HepG2 (cell line): ENCODE data around the gene MAGI1. TPM values are rescaled to one million over a fixed set of nuclear protein-coding genes. Genes with fewer than 3 reads are reported as not detected.

Source experiments
- AGO2 ChIP-seq: fragments of 200-400 bp; formaldehyde crosslinking; optimal IDR thresholded peaks from 2 replicates; pipeline ENCODE3; 2017; ENCODE audit warnings: mild to moderate bottlenecking, low read depth, low read length, moderate library complexity
- EED ChIP-seq: sonication (generic); formaldehyde crosslinking; IDR thresholded peaks from 2 replicates; pipeline ENCODE4 v1.5.0; 2020; ENCODE audit warnings: mild to moderate bottlenecking, missing genetic modification reagents
- HNRNPL ChIP-seq: fragments of 200-400 bp; formaldehyde crosslinking; IDR thresholded peaks from 2 replicates; pipeline ENCODE4 v1.6.1; 2017; ENCODE audit warnings: mild to moderate bottlenecking, low read depth, low read length
- HOXD1 ChIP-seq: sonication (generic); formaldehyde crosslinking; IDR thresholded peaks from 2 replicates; pipeline ENCODE4 v1.5.0; 2020; ENCODE audit warnings: missing genetic modification reagents
- JUNB ChIP-seq: sonication (generic); formaldehyde crosslinking; IDR thresholded peaks from 2 replicates; pipeline ENCODE4 v1.8.0; 2022; ENCODE audit warnings: missing genetic modification reagents, mild to moderate bottlenecking, borderline replicate concordance
- MXI1 ChIP-seq: IDR thresholded peaks from 3 replicates; pipeline ENCODE4 v1.6.1; 2012; ENCODE audit warnings: low read depth, low read length, inconsistent platforms, borderline replicate concordance
- NONO ChIP-seq, 2 experiments: fragments of 450-650 bp in 1 of 2; sonication (generic) in 1 of 2; formaldehyde crosslinking in 1 of 2; IDR thresholded peaks in 1 of 2; conservative IDR thresholded peaks in 1 of 2; 2 replicates each; pipeline versions ENCODE4 v1.6.1 to v1.8.0; 2017 to 2022; ENCODE audit warnings: mild to moderate bottlenecking in 1 of 2, missing genetic modification reagents in 1 of 2, moderate library complexity in 1 of 2
- RELA ChIP-seq: sonication (generic); formaldehyde crosslinking; IDR thresholded peaks from 2 replicates; pipeline ENCODE4 v1.4.0; 2020; ENCODE audit warnings: missing genetic modification reagents
- TBX3 ChIP-seq: fragments of 450-650 bp; IDR thresholded peaks from 2 replicates; pipeline ENCODE4 v1.6.1; 2017; ENCODE audit warnings: antibody characterized with exemption, mild to moderate bottlenecking, inconsistent platforms, borderline replicate concordance
- TSC22D2 ChIP-seq: sonication (generic); formaldehyde crosslinking; IDR thresholded peaks from 2 replicates; pipeline ENCODE4 v1.5.1; 2020; ENCODE audit warnings: missing genetic modification reagents, mild to moderate bottlenecking, borderline replicate concordance
- YY1 ChIP-seq: IDR thresholded peaks from 2 replicates; pipeline ENCODE4 v1.6.1; 2011; ENCODE audit warnings: low read length, low read depth, moderate library complexity, mild to moderate bottlenecking; ENCODE audit not compliant: insufficient read depth, insufficient replicate concordance
- ZBTB38 ChIP-seq: sonication (generic); formaldehyde crosslinking; IDR thresholded peaks from 2 replicates; pipeline ENCODE4 v1.5.1; 2020; ENCODE audit warnings: mild to moderate bottlenecking, missing genetic modification reagents
- ZBTB8A ChIP-seq: sonication (generic); formaldehyde crosslinking; IDR thresholded peaks from 2 replicates; pipeline ENCODE4 v1.4.0; 2020; ENCODE audit warnings: mild to moderate bottlenecking, low read depth, missing genetic modification reagents, borderline replicate concordance
- ZNF720 ChIP-seq: sonication (generic); formaldehyde crosslinking; IDR thresholded peaks from 2 replicates; pipeline ENCODE4 v1.4.0; 2020; ENCODE audit warnings: missing genetic modification reagents
- polyA plus RNA-seq, 8 experiments: library from polyadenylated mRNA; depleted of rRNA in 3 of 8; stranded (reverse) in 7 of 8; unstranded in 1 of 8; fragments of >200 nt; fragmentation: Illumina TruSeq in 4 of 8; extraction: Trizol in 4 of 8; gene quantifications; 2 replicates each; pipeline versions ENCODE4 v1.2.1 to v1.2.3, GENCODE V29; 2011 to 2016; ENCODE audit warnings: low read depth in 4 of 8, missing spikeins in 1 of 8, mixed read lengths in 1 of 8; ENCODE audit not compliant: insufficient read depth in 1 of 8
- total RNA-seq, 5 experiments: library from RNA; depleted of rRNA; stranded (reverse); fragments of >200 nt; fragmentation: Illumina TruSeq; extraction: Trizol; gene quantifications; 2 replicates each; pipeline ENCODE4 v1.2.3, GENCODE V29; 2016; ENCODE audit warnings: low read depth in 1 of 5
- TF ChIP-seq, protein P1 (sequence below): sonication (generic); formaldehyde crosslinking; conservative IDR thresholded peaks from 2 replicates; pipeline ENCODE4 v1.4.0; 2020; ENCODE audit warnings: missing genetic modification reagents
- TF ChIP-seq, protein P2 (sequence below): sonication (generic); formaldehyde crosslinking; IDR thresholded peaks from 2 replicates; pipeline ENCODE4 v1.4.0; 2020; ENCODE audit warnings: mild to moderate bottlenecking, missing genetic modification reagents, borderline replicate concordance
- TF ChIP-seq, protein P3 (sequence below): sonication (generic); formaldehyde crosslinking; IDR thresholded peaks from 2 replicates; pipeline ENCODE4 v1.8.0; 2022; ENCODE audit warnings: missing genetic modification reagents, mild to moderate bottlenecking, borderline replicate concordance

Gene MAGI1
- total and polyA plus RNA-seq, 2 of the 13 experiments (the other 11 are each of a cell fraction or from before 2014, with no cell fraction given): 22.2 to 26.0 TPM

DNA sequence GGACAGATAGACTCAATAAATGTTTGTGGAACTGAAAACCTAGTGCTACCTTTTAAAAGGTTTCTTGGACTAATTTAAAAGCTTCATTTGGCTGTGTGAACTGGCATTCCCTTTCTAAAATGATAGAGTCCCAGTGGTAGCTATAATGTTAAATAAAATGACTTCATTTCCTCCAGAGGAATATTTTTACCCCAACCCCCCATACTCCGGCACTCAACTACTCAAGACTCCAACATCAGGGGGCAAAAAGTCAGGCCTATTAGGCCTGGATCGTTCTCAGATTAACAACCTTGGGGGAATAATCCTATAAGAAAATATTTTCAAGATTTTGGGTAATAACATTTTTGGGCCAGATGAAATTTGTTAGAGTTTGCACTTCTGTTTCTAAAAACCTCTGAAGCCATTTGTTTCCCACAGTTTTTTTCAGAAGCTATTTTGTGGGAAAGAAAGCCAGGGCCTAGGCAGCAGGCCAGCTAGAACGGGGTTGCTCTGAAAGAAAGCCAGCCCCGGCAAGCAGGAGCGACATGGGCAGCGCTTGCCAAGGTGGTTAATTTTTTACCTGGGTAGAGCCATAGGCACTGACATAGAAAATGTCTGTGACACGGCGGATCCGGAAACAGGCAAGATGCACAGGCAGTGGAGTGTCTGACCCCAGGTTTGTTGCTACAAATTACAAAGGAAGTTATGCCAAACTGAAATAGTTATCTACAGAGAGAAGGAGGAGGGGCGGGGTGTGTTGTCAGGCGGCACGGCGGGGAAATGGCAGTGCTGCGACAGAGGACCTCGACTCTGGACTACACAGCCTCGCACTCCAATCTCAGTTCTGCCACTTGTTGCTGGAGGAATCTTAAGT, 84.6 kb downstream of the MAGI1 start (continued):
- no peak for TF ChIP-seq EED (CRISPR knock-in tag)
- TF ChIP-seq ZNF720 (CRISPR knock-in tag): no peak
- TF ChIP-seq, protein P1, sequence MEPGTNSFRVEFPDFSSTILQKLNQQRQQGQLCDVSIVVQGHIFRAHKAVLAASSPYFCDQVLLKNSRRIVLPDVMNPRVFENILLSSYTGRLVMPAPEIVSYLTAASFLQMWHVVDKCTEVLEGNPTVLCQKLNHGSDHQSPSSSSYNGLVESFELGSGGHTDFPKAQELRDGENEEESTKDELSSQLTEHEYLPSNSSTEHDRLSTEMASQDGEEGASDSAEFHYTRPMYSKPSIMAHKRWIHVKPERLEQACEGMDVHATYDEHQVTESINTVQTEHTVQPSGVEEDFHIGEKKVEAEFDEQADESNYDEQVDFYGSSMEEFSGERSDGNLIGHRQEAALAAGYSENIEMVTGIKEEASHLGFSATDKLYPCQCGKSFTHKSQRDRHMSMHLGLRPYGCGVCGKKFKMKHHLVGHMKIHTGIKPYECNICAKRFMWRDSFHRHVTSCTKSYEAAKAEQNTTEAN (CRISPR knock-in tag): no peak
- no peak for TF ChIP-seq ZBTB38 (CRISPR knock-in tag)
- no peak for TF ChIP-seq TSC22D2
- TF ChIP-seq, protein P2, sequence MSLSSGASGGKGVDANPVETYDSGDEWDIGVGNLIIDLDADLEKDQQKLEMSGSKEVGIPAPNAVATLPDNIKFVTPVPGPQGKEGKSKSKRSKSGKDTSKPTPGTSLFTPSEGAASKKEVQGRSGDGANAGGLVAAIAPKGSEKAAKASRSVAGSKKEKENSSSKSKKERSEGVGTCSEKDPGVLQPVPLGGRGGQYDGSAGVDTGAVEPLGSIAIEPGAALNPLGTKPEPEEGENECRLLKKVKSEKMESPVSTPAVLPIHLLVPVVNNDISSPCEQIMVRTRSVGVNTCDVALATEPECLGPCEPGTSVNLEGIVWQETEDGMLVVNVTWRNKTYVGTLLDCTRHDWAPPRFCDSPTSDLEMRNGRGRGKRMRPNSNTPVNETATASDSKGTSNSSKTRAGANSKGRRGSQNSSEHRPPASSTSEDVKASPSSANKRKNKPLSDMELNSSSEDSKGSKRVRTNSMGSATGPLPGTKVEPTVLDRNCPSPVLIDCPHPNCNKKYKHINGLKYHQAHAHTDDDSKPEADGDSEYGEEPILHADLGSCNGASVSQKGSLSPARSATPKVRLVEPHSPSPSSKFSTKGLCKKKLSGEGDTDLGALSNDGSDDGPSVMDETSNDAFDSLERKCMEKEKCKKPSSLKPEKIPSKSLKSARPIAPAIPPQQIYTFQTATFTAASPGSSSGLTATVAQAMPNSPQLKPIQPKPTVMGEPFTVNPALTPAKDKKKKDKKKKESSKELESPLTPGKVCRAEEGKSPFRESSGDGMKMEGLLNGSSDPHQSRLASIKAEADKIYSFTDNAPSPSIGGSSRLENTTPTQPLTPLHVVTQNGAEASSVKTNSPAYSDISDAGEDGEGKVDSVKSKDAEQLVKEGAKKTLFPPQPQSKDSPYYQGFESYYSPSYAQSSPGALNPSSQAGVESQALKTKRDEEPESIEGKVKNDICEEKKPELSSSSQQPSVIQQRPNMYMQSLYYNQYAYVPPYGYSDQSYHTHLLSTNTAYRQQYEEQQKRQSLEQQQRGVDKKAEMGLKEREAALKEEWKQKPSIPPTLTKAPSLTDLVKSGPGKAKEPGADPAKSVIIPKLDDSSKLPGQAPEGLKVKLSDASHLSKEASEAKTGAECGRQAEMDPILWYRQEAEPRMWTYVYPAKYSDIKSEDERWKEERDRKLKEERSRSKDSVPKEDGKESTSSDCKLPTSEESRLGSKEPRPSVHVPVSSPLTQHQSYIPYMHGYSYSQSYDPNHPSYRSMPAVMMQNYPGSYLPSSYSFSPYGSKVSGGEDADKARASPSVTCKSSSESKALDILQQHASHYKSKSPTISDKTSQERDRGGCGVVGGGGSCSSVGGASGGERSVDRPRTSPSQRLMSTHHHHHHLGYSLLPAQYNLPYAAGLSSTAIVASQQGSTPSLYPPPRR: 0 out of 2 replicates have a peak, but pooled peaks have one; percentile 35
- TF ChIP-seq TBX3: no peak
- TF ChIP-seq RELA (CRISPR knock-in tag): no peak
- no peak for TF ChIP-seq HOXD1 (CRISPR knock-in tag)
- peak; percentile 90 for TF ChIP-seq HNRNPL
- TF ChIP-seq ZBTB8A (CRISPR knock-in tag): no peak
- TF ChIP-seq MXI1: no peak
- TF ChIP-seq AGO2: no peak
- TF ChIP-seq YY1: peak; percentile 14
- TF ChIP-seq, protein P3, sequence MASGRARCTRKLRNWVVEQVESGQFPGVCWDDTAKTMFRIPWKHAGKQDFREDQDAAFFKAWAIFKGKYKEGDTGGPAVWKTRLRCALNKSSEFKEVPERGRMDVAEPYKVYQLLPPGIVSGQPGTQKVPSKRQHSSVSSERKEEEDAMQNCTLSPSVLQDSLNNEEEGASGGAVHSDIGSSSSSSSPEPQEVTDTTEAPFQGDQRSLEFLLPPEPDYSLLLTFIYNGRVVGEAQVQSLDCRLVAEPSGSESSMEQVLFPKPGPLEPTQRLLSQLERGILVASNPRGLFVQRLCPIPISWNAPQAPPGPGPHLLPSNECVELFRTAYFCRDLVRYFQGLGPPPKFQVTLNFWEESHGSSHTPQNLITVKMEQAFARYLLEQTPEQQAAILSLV (CRISPR knock-in tag): no peak
- TF ChIP-seq JUNB (CRISPR knock-in tag): no peak
- no peak for TF ChIP-seq NONO (IDR thresholded peaks at IDR 0.05)
- TF ChIP-seq NONO (CRISPR knock-in tag; conservative IDR thresholded peaks at IDR 0.05): no peak
